ENCODE results near the gene SUN1. TPM values are rescaled to one million over a fixed set of nuclear protein-coding genes. Genes with fewer than 3 reads are reported as not detected.

SUN1 gene
- total and polyA plus RNA-seq, 10 of the 15 experiments (the other 5 are each of a cell fraction or from before 2014, with no cell fraction given): 27.8 to 107 (median 65.8) TPM

- in situ Hi-C loops (cut with MboI): no loop called here
- no peak for DNase-seq (ENCODE audit: low read depth, low spot score)
- no peak overlapping the region for H3K4me3 ChIP-seq
- H3K4me1 ChIP-seq (ENCODE audit: control insufficient read depth, insufficient read depth, low read length): no peaks in the 10 kb centered on the region
- no peaks in the 10 kb centered on the region for H3K79me2 ChIP-seq (ENCODE audit: control insufficient read depth, insufficient read depth, low read length)
- no peak overlapping the region for H3K4me2 ChIP-seq (ENCODE audit: control insufficient read depth, insufficient read depth)
- ChIA-PET POLR2A (no interaction called here), CTCF (no interaction called here), SMC1A (ENCODE audit: uncharacterized antibody, unreplicated experiment) (no interaction called here), RAD21 (ENCODE audit: unreplicated experiment) (no interaction called here)
- ATAC-seq: no peak
- no peak for FAIRE-seq
- no peak overlapping the region for H3K9ac ChIP-seq (ENCODE audit: control insufficient read depth, insufficient read depth, low read length)
- H4K20me1 ChIP-seq (ENCODE audit: control insufficient read depth, insufficient read depth): no peaks in the 10 kb centered on the region
- no peak overlapping the region for H2AFZ ChIP-seq (ENCODE audit: control insufficient read depth, low read depth, low read length)
- 58% methylated on average over 10 of the region's 10 CpGs for WGBS (ENCODE audit: insufficient coverage, insufficient replicate concordance, low lambda C conversion rate, missing lambda C conversion rate)
- intact Hi-C loops (cut with micrococcal nuclease; ENCODE audit: unreplicated experiment): no loop called here
- H3K27me3 ChIP-seq (replicated peaks in 1 of 2; ENCODE audit: control insufficient read depth in 2 of 2, insufficient read depth in 2 of 2, low read length in 1 of 2): no peaks in the 10 kb centered on the region
- no peak overlapping the region for H3K27ac ChIP-seq (ENCODE audit: control insufficient read depth, insufficient read depth)
- H3K36me3 ChIP-seq (ENCODE audit: control insufficient read depth in 2 of 2, insufficient read depth in 2 of 2, low read length in 1 of 2): no peaks in the 10 kb centered on the region
- no TSS peak for BruUV-seq (replicated peaks)
- TF ChIP-seq SP1 (IDR thresholded peaks at IDR 0.05; ENCODE audit: low read depth, low read length) (no peak), CBX5 (IDR thresholded peaks at IDR 0.05; ENCODE audit: low read depth) (no peak), NFXL1 (IDR thresholded peaks at IDR 0.05; ENCODE audit: borderline replicate concordance) (no peak), MYB (IDR thresholded peaks at IDR 0.05; ENCODE audit: borderline replicate concordance, low read depth, low read length) (no peak), EP300 (IDR thresholded peaks at IDR 0.05; ENCODE audit: borderline replicate concordance in 1 of 2, control insufficient read depth in 1 of 2, low read depth in 2 of 2, low read length in 2 of 2) (no peak), WRNIP1 (IDR thresholded peaks at IDR 0.05; ENCODE audit: borderline replicate concordance, low read depth, low read length) (no peak), POLR2AphosphoS5 (IDR thresholded peaks at IDR 0.05; ENCODE audit: low read length) (no peak), SKIL (IDR thresholded peaks at IDR 0.05; ENCODE audit: low read depth, poor library complexity, severe bottlenecking) (no peak), KDM1A (IDR thresholded peaks at IDR 0.05; ENCODE audit: borderline replicate concordance) (no peak), CHD1 (IDR thresholded peaks at IDR 0.05; ENCODE audit: low read depth, low read length) (no peak), ZBTB40 (IDR thresholded peaks at IDR 0.05; ENCODE audit: borderline replicate concordance) (no peak), PBX3 (IDR thresholded peaks at IDR 0.05; ENCODE audit: insufficient replicate concordance, low read depth, low read length) (no peak), E2F4 (IDR thresholded peaks at IDR 0.05; ENCODE audit: low read depth, low read length) (no peak), SPI1 (IDR thresholded peaks at IDR 0.05; ENCODE audit: borderline replicate concordance, insufficient read depth, low read depth, low read length) (no peak), SUPT20H (IDR thresholded peaks at IDR 0.05; ENCODE audit: borderline replicate concordance, control insufficient read depth, low read depth, low read length) (no peak), ZNF207 (IDR thresholded peaks at IDR 0.05; ENCODE audit: borderline replicate concordance) (no peak)
- no peaks in the 10 kb centered on the region; the same call in 2 of the 3 replicates for H3K9me3 ChIP-seq (replicated peaks; ENCODE audit: control insufficient read depth, insufficient read depth, low read length)
Measured at GRCh38 chr7:803243-803635, 29.0 kb upstream of the SUN1 start.
